ENCODE results near the gene CYP2W1. TPM values are rescaled to one million over a fixed set of nuclear protein-coding genes. Genes with fewer than 3 reads are reported as not detected.

CYP2W1 gene
- total RNA-seq, 4 donors from 2014 or later, result not detected

- peaks cover 0 to 48% of the 10 kb centered on the region in 2 donors for H3K36me3 ChIP-seq
- H3K27me3 ChIP-seq, result peaks cover 14% of the 10 kb centered on the region
- ATAC-seq, result no peak
- WGBS, 2 donors (ENCODE audit: low coverage in 1 of 2), result 72% methylated on average over 15 of the region's 28 CpGs; no CpG with 5 or more reads in 1 of the 2 donors
- H3K4me1 ChIP-seq, result peaks cover 0 to 12% (median 2%) of the 10 kb centered on the region in 3 donors
- H3K4me3 ChIP-seq, result no peak overlapping the region
- no peak for TF ChIP-seq EP300 (IDR thresholded peaks at IDR 0.05)
- no peak for TF ChIP-seq POLR2A (IDR thresholded peaks at IDR 0.05)
- TF ChIP-seq CTCF (IDR thresholded peaks at IDR 0.05), result no peak
- no peak for TF ChIP-seq POLR2AphosphoS5 (IDR thresholded peaks at IDR 0.05)
- no peak overlapping the region for H3K27ac ChIP-seq
- H3K9me3 ChIP-seq, result no peaks in the 10 kb centered on the region
Measured at GRCh38 chr7:994592-995308, 11.8 kb downstream of the CYP2W1 start.

DNA sequence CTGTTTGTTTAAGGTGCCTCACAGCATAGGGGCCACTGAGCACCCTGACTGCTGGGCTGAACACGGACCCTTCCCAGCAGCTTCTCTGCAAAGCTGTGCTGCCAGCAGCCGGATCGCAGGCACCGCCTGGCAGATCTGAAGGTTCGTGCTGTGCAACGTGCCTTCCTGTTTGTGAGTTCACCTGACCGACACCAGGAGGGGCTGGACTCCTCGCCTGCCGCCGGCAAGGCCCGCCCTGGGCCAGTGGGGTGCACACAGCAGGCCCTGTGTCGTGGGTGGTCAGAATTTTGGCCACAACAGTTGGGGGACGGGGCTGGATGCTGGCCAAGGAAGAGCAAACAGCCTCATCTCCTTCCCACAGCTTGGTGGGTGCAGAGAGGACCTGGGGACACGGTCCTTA is 12.6 kb downstream of the CYP2W1 start:
- Histone ChIP-seq H3K36me3 (peaks cover 0 to 56% of the 10 kb centered on the region in 2 donors), H3K4me1 (peaks cover 0 to 12% (median 2%) of the 10 kb centered on the region in 3 donors), H3K27me3 (peaks cover 9% of the 10 kb centered on the region), H3K9me3 (no peaks in the 10 kb centered on the region), H3K27ac (no peak overlapping the region), H3K4me3 (no peak overlapping the region)
- no peak for ATAC-seq
- 60 to 84% methylated on average over 1 to 5 of the region's 14 CpGs for WGBS, 2 donors (ENCODE audit: low coverage in 1 of 2)
- TF ChIP-seq POLR2A (IDR thresholded peaks at IDR 0.05), result no peak
- TF ChIP-seq CTCF (IDR thresholded peaks at IDR 0.05), result no peak
- no peak for TF ChIP-seq EP300 (IDR thresholded peaks at IDR 0.05)
- TF ChIP-seq POLR2AphosphoS5 (IDR thresholded peaks at IDR 0.05), result no peak

GRCh38 chr7:996079-996872 is 13.3 kb downstream of the CYP2W1 start:
- ATAC-seq, result no peak
- TF ChIP-seq CTCF (IDR thresholded peaks at IDR 0.05) (no peak), EP300 (IDR thresholded peaks at IDR 0.05) (no peak), POLR2AphosphoS5 (IDR thresholded peaks at IDR 0.05) (no peak), POLR2A (IDR thresholded peaks at IDR 0.05) (no peak)
- whole genome bisulfite sequencing, 2 donors (ENCODE audit: low coverage in 1 of 2), result no CpG with 5 or more reads among the region's 38 CpGs

DNA sequence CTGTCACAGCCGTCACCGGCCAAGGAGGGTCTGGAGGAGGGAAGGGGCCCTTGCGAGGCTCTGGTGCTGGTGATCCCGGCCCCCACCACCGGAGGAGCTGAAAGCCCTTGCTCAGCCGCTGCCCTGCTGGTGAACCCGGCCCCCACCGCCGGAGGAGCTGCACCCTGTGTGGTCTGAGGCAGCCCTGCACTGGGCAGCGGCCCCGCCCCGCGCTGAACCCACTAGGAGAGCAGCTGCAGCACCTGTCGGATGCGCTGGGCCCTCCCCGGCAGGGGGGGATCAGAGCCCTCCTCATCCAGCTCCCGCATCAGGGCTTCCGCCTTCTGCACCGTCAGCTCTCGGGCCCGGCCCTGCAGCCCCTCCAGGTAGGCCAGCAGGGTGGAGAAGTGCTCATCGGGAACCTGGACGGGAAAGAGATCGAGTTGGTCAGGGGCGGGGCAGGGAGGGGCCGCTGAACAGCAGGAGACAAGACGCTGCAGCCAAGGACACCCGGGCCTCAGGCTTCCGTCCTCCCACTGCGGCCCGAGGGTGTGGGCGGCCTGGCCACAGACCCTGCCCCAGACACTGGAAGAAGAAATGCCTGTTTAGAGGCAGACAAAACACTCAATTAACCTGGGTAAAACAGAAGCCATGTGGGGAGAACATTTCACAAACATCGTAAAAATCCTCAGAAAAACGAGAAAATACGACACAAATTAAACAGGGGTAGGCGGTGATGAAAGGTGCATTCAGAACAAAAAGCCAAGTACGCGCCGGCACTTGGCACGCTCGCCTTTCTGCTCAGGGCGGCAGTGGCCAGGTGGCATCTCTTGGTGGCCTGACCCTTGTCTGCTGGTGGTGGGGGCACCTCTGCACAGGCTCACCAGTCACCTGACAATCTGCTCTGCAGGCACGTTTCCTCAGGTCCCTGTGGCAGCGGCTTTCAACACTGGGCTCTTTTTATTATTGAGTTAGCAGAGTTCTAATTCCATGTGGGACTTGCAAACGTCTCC is 14.7 kb downstream of the CYP2W1 start:
- Histone ChIP-seq H3K27ac (no peak overlapping the region), H3K4me3 (no peak overlapping the region), H3K4me1 (peaks cover 0 to 11% (median 2%) of the 10 kb centered on the region in 3 donors), H3K27me3 (no peaks in the 10 kb centered on the region), H3K9me3 (no peaks in the 10 kb centered on the region), H3K36me3 (peaks cover 0 to 56% of the 10 kb centered on the region in 2 donors)
- 79 to 80% methylated on average over 8 to 13 of the region's 45 CpGs for WGBS, 2 donors (ENCODE audit: low coverage in 1 of 2)
- TF ChIP-seq POLR2AphosphoS5 (IDR thresholded peaks at IDR 0.05) (no peak), CTCF (IDR thresholded peaks at IDR 0.05) (no peak), EP300 (IDR thresholded peaks at IDR 0.05) (no peak), POLR2A (IDR thresholded peaks at IDR 0.05) (no peak)
- no peak for ATAC-seq

More at GRCh38 chr7:996079-996872, 13.3 kb downstream of the CYP2W1 start:
- Histone ChIP-seq H3K27ac (no peak overlapping the region), H3K27me3 (peaks cover 2% of the 10 kb centered on the region), H3K36me3 (peaks cover 0 to 56% of the 10 kb centered on the region in 2 donors), H3K4me1 (peaks cover 0 to 12% (median 2%) of the 10 kb centered on the region in 3 donors), H3K9me3 (no peaks in the 10 kb centered on the region), H3K4me3 (no peak overlapping the region)

All from gastroesophageal sphincter (tissue), 4 donors.